Stimulated activated CD8-positive, alpha-beta memory T cell treated with anti-CD3 and anti-CD28 coated beads, Interleukin-15, amount 100 ng/mL, for 24 hours (primary cell): ENCODE results near the gene ZNF438.
A peak's percentile ranks its signal among the peaks of the same experiment; 100 is the strongest.
"Not testable (repeated sequence)": the region's sequence is repeated elsewhere in the genome, so short reads cannot be mapped to it uniquely, and the experiment has no call there.

ENCODE experiments used
- DNase-seq: peaks from one replicate; pipeline ENCODE4 v3.0.0-alpha.2; 2020; ENCODE audit warnings: low read depth

The ZNF438 gene

DNA sequence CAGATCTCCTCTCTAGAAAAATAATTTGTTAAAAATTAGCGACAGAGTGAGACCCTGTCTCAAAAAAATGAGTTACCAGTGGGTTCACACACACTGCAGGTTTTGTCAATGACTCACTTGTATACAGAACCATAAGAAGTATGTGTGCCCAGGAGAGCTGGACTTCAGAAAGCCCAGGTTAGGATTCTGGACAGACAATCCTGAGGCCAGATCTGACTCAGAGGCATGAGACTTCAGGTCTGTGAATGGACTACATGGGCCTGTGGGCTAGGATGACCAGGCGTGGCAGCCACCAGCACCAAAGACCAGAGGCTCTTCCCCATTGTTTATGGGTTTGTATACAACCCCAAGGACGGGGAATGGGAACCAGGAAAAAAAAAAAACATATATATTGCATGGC, 9.3 kb upstream of the ZNF438 start:
- DNase-seq = no peak

DNA sequence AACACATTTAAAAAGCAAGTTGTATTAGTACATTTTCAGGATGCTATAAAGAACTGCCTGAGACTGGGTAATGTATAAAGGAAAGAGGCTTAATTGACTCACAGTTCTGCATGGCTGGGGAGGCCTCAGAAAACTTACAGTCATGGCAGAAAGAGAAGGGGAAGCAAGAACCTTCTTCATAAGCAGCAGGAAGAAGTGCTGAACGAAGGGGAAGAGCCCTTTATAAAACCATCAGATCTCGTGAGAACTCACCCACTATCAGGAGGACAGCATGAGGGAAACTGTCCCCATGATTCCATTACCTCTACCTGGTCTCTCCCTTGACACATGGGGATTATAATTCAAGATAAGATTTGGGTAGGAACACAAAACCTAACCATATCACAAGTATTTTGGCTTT, 7.3 kb upstream of the ZNF438 start:
- DNase-seq = not testable (repeated sequence)

DNA sequence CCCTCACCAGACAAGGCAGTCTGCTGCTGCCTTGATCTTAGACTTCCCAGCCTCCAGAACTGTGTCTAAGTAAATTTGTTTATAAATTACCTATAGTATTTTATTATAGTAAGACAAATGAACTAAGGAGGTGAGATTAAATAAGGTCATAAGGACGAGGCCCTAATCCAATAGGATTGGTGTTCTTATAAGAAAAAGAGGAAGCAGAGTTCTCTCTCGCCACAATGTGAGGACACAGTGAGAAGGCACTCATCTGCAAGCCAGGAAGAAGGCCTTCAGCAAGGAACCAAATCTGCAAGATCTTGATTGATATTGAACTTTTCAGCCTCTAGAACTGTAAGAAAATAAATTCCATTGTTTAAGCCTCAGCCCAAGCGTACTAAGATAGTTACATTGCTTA, 6.1 kb upstream of the ZNF438 start:
- DNase-seq = no peak

DNA sequence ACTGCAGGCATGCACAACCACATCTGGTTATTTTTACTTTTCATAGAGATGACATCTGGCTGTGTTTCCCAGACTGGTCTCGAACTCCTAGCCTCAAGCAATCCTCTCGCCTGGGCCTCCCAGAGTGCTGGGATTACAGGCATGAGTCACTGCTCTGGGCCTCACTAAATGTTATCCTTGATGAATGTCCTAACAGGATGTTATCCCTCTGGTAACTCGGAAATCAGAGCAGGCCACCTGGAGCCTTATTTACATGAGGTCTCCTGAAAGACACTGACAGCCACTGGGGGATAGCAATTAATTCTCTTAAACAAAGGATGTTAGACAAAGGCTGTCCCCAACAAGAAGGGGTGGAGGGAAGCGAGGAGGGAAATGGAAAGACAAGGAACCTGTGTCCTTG, 4.5 kb upstream of the ZNF438 start:
- DNase-seq = no peak

DNA sequence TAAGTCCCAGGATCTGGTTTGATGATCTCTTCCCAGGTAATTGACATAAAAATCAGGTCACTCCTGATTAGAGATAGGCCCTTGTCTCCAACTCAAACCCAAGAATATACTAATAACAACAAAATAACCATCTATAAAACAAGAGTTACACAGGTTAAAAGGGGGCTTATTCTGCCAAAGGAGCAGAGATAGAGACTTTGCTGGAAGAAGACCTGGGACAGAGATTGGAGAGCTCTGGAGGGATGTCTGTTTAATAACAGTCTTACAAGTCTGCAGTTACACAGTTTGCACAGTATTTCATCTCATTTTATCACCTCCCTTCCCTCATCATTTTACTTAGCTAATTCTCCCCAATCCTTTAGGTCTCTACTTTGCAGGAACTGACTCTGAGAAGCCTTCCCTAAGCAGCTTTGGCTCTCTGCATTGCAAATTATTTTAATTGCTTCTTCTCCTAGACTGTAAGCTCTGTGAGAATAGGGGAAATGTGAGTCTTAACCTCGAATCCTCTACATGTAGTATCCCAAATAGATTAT, 3.7 kb upstream of the ZNF438 start:
- DNase-seq = no peak

GRCh38 chr10:31034098-31034909, 2.6 kb upstream of the ZNF438 start:
- DNase-seq = no peak

DNA sequence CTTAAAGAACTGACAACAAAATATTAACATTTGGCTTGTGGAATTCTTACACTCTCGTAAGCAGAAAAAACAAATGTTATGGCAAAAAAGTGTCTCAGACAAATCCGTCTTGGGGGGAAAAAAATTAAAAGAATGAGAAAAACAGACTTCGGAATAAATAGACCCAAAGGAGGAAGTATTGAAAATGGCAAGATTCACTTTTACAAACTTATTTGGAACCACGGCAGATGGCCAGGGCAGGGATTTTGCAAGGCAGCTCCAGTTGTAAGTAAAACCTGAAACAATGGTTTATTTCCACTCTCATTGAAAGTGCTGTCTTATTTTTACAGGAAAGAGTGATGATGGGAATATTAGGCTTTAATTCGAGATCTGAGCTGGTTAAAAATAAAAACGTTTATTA, 1.5 kb upstream of the ZNF438 start:
- DNase-seq = no peak

GRCh38 chr10:31032258-31033132, 830 bp upstream of the ZNF438 start:
- DNase-seq = peak; percentile 78

DNA sequence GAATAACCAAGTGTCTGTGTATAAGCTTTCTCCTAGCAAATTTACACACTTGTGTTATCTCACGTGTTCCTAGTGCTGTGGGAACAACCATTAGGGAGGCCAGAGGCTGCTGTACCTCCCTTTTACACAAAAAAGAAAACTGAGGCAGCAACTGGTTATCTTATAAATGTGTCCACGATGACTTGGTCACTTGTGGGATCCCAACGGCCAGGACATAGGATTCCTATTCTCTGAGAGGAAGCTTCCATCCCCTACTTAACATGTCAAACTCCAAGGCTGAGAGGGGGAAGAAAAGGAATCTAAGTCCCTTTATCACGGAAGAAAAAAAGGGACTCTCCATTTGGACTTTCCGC, 484 bp downstream of the ZNF438 start:
- no peak for DNase-seq

DNA sequence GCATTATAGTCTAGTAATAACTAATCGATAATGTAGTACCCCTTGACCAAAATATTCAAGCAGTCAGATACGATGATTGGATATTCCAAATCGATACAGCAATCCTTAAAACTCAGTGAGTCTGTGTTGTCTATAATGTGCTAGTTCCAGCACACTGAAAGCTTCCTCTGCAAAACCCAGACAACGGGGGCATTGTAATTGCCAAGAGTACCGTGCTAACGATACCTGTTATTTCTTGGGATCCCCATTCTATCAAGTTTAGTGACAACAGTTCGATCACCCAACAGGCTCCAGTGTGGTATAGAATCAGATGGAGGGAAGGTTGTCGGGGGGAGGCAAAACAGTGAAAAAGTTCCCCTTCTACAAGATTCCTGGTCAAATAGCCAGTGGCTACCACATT, 865 bp downstream of the ZNF438 start:
- DNase-seq = no peak

DNA sequence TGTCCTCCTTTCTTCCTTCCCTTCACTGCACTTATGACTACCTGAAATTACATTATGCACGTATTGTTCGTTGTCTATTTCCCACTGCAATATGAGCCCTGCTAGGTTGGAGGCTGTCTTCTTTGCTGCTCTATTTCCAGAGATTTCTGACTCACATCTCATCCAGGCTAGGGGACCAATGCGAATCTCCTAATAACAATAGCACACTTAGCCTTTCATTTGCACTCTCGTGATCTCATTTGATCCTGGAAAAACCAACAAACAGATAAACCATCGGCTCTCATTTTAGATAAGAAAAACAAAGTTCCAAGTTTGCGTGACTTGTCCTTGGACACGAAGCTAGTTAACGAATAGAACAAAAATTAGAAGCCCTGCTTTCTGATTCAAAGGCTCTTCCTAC, 1.4 kb downstream of the ZNF438 start:
- no peak for DNase-seq

DNA sequence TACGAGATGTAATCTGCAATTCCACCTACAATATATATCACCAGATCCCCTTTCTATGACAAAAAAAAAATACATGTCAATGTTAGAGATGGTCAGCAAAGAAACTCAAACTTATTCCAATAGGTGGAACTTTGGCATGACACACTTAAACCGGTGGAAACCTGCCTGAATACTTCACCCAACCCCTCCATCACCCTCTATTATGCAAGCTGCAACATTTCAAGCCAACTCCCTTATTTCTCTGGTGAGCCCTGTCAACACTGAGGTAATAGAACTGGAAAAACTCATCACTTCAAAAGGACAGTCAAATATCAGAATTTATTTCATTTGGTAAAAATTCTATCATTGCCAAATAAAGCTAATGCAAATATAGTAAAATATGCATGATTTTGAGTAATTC, 3.6 kb downstream of the ZNF438 start:
- DNase-seq = no peak

GRCh38 chr10:31026279-31026678, 5.4 kb downstream of the ZNF438 start:
- not testable (repeated sequence) for DNase-seq

DNA sequence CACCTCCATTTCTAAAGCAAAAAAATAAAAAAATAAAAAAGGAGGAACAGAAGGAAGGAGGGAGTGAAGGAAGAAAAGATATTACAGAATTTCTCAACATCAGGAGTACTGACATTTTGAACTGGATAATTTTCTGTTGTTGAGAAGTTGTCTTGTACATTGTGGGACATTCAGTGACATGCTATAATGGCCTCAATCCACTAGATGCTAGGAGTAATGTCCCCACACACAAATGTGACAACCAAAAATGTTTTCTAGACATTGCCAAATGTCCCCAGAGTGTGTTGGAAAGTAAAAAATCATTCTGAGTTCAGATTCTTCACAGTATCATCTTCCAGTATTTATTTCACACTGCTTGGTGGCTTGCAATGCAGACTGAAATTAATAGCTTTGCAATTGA, 6.5 kb downstream of the ZNF438 start:
- DNase-seq = no peak

- DNase-seq = no peak
Observed at GRCh38 chr10:31023558-31023957, 8.1 kb downstream of the ZNF438 start.

DNA sequence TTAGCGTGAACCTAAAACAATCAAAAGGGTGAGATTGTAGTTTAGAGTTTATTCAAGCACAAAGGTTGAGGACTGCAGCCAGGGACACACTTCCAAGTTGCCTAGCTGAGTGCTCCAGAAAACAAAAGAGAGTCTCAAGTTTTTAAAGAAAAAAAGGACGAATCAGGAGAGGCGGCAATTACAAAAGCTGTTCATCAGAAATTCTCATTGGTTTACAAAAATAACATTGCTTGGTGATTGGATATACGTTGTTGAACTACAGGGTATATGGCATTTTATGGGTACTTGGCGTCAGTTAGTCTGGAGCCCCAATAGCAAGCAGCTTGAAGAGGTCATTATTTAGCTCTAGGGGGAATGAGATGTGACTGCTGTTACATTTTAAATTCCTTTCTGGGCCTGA, 11.5 kb downstream of the ZNF438 start:
- no peak for DNase-seq

GRCh38 chr10:31018962-31019361, 12.7 kb downstream of the ZNF438 start:
- no peak for DNase-seq

GRCh38 chr10:31018356-31018750, 13.3 kb downstream of the ZNF438 start:
- DNase-seq = no peak

GRCh38 chr10:31017534-31018355, 13.9 kb downstream of the ZNF438 start:
- DNase-seq = no peak

DNA sequence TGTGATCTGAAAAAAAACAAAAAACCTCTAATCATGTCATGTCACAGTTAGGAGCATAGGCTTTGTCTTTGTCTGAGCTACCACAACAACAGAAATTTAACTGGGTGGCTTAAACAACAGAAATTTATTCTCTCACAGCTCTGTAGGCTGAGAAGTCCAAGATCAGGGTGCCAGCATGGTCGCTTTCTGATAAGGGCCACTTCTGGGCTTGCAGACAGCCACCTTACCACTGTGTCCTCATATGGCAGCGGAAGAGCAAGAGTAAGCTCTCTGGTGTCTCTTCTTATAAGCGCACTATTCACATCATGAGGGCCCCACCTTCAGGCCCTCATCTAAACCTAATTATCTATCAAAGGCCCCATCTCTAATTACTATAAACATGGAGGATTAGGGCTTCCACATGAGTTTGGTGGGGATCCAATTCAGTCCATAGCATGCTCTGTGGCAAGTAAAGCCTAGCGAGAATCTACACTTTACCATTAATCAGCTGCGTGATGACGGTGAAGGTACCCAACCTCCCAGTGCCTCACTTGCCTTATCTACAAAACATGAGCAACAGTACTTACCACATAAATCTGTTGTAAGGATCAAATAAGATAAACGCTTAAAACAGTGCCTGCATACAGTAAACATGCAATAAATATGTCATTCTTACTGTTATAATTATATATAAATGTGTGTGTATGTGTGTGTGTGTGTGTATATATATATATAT, 17.3 kb downstream of the ZNF438 start:
- no peak for DNase-seq

DNA sequence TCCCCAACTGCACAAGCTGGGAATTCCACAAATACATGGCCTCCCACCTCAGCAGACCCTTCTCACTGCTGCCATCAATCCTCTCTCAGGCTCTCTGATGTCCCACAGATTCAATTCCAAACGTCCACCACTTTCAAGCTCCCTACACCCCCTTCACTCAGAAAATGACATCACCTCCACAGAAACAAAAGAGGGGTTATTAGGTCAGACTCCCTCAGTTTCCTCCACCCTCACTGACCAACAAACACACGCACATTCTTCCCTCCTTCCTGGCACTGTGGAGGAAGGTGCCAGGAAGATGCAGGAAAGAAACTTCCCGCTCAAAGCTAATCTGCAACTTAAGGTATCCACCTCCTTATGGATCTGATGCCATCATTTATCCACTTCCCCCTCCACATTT, 18.3 kb downstream of the ZNF438 start:
- DNase-seq = no peak

DNA sequence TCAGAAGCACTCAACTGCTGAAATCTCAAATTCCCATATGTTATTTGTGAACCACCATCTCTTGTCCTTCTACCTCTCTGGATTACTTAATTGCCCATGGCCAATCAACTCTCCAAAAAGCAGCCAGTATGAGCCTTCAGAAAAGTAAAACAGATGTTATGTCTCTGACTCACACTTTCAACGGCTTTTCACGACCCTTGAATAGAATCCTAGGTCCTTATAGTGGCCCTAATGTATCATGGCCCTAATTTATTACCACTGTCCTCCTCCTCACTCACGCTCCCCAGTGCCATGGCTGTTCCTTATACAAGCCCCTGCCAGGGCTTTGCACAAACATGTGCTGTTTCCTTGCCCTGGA, 20.0 kb downstream of the ZNF438 start:
- no peak for DNase-seq
